Measurements from ENCODE around the gene TPMT.

GRCh38 chr6:18090349-18090786, 64.5 kb downstream of the TPMT start:
- TF ChIP-seq EZH2phosphoT487 (IDR thresholded peaks at IDR 0.05; ENCODE audit: borderline replicate concordance, low read length) = no peak
- no peak for TF ChIP-seq EZH2 (IDR thresholded peaks at IDR 0.05; ENCODE audit: low read length, unreplicated experiment)

All from PC-3 (cell line).